SJCRH30 (cell line): Measurements from ENCODE around the gene CALCR. TPM values are rescaled to one million over a fixed set of nuclear protein-coding genes. Genes with fewer than 3 reads are reported as not detected.
"Not testable (repeated sequence)": the region's sequence is repeated elsewhere in the genome, so short reads cannot be mapped to it uniquely, and the experiment has no call there.

Source experiments
- DNase-seq, 2 experiments: peaks; one replicate each; pipeline ENCODE4 v3.0.0-alpha.2; 2015 to 2020
- H3K27ac ChIP-seq: fragments of 250-450 bp; sonication (Bioruptor Pico); 2 replicates; pipeline ENCODE4 v1.5.1; 2020; ENCODE audit warnings: mild to moderate bottlenecking, moderate library complexity
- H3K27me3 ChIP-seq: fragments of 250-450 bp; sonication (Bioruptor Pico); 2 replicates; pipeline ENCODE4 v1.5.1; 2020; ENCODE audit warnings: mild to moderate bottlenecking, moderate library complexity
- H3K36me3 ChIP-seq: fragments of 250-450 bp; sonication (Bioruptor Pico); 2 replicates; pipeline ENCODE4 v1.5.1; 2020; ENCODE audit warnings: mild to moderate bottlenecking, moderate library complexity
- H3K4me1 ChIP-seq: fragments of 250-450 bp; sonication (Bioruptor Pico); 2 replicates; pipeline ENCODE4 v1.5.1; 2020; ENCODE audit warnings: mild to moderate bottlenecking, moderate library complexity
- H3K4me3 ChIP-seq: fragments of 250-450 bp; sonication (Bioruptor Pico); 2 replicates; pipeline ENCODE4 v1.5.1; 2020; ENCODE audit warnings: mild to moderate bottlenecking, moderate library complexity
- H3K9me3 ChIP-seq: fragments of 250-450 bp; sonication (Bioruptor Pico); replicated peaks from 2 replicates; pipeline ENCODE4 v1.5.1; 2020; ENCODE audit warnings: mild to moderate bottlenecking, moderate library complexity
- total RNA-seq: library from RNA; depleted of rRNA; stranded (reverse); fragments of >200 nt; shearing (Covaris generic); gene quantifications from 2 replicates; pipeline ENCODE4 v1.2.3, GENCODE V29; 2014; rRNA removed

The CALCR gene
- 1.3 and 1.9 TPM in 2 replicates for total RNA-seq

DNA sequence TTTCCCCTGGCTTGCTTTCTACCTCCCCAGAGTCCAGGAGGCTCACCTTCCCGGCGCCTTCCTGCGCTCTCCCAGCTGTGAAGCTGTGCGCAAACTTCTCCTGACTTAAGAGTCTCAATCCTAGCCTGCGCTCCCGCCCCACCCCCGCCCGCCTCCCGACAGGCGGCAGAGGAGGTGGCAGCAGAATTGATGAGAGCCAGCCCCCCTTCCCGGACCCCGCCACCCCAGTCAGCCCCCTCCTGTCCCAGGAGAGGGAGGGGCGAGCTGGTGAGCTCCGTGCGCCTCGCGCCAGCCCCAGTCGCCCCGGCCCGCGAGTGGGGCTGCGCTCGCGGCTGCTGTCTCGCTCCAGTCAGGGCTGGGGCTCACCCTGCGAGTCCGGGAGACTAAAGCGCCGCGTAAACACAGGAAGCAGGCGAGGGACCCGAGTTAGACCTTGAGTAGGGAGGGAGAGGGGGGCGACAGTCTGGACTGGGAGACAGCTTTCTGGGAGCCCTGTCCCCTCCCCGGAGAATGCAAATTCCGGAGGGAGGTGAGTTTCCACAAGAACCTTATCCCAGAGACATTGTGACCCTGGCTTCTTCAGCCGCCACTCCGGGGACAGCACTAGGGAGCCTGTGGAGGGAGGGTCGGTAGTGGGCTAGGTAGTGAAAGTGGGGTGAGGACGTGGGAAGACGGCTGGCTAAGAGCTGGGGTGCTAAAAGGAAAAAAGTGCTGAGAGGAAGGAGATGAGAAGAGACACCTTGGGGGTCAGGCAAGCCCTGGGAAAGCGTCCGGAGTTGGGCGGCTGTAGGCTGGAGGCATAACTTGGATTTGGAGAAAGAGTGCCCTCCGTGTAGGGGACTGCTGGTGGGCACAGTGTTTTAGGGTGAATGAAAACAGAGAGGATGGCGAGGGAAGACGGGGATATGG lies at the start of gene CALCR:
CALCR (minus strand) TSS at position 79 of the 909 bp plus-strand sequence. CDS start 87,743 bp downstream, outside the sequence.
- Histone ChIP-seq H3K36me3 (no peaks in the 10 kb centered on the region), H3K27ac (peak within 1 kb of the TSS; percentile 8; the same call in 1 of the 2 replicates), H3K9me3 (no peaks in the 10 kb centered on the region), H3K27me3 (no peaks in the 10 kb centered on the region), H3K4me1 (no peaks in the 10 kb centered on the region), H3K4me3 (peak within 1 kb of the TSS; percentile 69)
- peak; percentile 67 to 69 for DNase-seq

DNA sequence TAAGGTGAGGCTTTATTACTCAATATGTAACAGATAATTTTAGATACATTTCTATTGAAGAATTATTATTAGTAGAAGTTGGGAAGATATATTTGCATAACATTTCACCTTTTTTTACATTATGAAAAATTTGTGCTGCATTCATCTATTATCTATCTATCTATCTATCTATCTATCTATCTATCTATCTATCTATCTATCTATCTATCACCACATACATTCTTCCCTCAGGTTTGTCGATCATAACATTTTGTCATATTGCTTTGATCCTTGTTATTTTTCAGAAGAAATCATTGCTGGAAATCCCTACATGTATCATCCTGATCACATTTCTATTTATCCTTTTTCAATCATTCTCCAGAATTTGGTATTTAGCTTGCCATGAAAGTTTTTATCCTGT lies 49.3 kb upstream of the CALCR start:
- no peak overlapping the region for H3K4me3 ChIP-seq
- H3K27ac ChIP-seq, result no peak overlapping the region
- no peaks in the 10 kb centered on the region for H3K9me3 ChIP-seq
- H3K4me1 ChIP-seq, result no peaks in the 10 kb centered on the region
- H3K27me3 ChIP-seq, result no peaks in the 10 kb centered on the region
- no peak for DNase-seq
- peaks cover 3% of the 10 kb centered on the region; the same call in 1 of the 2 replicates for H3K36me3 ChIP-seq

DNA sequence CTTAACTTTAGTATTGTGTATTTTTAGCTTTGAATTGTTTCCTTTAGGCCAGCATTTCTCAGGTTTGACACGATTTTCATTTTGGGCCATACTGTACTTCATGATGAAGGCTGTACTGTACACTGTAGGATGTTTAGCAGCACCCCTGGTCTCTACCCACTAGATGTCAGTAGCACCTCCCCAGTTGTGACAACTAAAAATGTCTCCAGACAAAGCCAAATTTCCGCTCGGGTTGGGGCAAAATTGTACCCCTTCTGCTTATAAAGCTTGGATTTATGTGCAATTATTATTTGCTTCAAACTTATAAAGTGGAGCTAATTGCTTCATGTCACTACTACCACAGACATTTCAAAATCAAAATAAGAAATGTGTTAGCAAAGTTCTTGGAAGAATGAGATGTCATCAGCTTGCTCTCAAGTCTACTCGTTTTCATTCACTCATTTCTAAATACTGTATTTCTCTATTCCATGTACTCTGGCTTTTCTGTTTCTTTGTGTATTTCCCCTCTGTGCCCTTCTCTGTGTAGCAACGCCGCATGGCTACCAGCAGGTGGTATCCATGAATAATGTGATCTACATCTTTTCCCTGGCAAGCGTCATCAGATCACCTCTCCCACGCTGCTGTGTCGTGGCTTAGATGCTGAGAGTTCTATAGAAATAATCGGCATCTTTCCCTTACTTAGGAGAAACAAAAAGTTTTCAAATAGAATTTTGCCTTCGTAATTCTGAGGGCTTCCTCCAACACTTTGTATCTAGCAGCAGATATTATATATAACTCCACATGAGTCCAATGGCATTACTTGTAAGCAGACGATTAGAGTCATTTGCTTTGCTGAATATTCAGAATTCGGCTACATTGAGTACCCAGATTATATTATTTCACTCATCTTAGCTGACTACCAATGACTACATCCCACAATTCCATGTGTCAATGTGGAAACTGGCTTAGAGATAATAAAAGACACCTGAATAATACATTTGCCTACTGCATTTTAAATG lies 47.8 kb upstream of the CALCR start:
- Histone ChIP-seq H3K9me3 (no peaks in the 10 kb centered on the region), H3K4me1 (no peaks in the 10 kb centered on the region), H3K27ac (no peak overlapping the region), H3K36me3 (no peaks in the 10 kb centered on the region), H3K4me3 (no peak overlapping the region), H3K27me3 (no peaks in the 10 kb centered on the region)
- peak; percentile 44 to 65 for DNase-seq

DNA sequence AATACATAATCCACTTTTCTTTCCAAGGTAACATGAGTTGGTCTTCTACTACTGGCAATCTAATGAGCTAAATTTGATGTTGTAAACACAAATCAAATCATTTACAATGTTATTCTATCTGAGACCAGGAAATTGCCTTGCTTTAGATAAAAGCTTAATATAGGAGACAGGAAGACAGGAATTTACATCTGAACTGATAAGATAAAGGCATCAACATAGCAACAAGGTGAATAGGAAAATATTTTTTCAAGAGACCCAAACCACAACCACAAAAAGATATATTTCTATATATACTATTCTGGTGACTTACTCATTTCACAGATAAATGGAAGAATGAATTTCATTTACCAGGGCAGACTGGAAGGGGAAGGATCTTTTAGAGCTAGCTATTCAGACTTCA lies 46.3 kb upstream of the CALCR start:
- H3K4me1 ChIP-seq, result no peaks in the 10 kb centered on the region
- H3K4me3 ChIP-seq, result no peak overlapping the region
- H3K27me3 ChIP-seq, result no peaks in the 10 kb centered on the region
- no peak overlapping the region for H3K27ac ChIP-seq
- no peak for DNase-seq
- no peaks in the 10 kb centered on the region for H3K9me3 ChIP-seq
- no peaks in the 10 kb centered on the region; the same call in 1 of the 2 replicates for H3K36me3 ChIP-seq

DNA sequence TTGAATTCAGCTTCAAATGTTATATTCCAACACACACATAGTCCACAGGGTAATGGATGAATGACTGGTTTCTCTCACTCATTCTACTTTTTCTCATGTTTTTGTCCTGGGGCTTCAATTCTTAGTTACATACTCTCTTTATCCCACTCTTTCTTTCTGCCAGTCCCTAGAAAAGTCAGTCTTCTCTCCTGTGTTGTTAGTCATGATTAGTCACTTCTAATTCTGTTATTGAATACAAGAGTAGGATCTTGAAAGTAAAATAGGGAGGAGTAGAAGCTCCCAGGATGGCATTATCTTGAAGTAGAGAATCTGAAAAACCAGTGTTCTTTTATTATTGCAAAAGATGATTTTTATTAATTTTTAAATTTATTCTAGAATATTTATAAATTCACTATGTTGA lies 45.5 kb upstream of the CALCR start:
- H3K27ac ChIP-seq, result no peak overlapping the region
- H3K27me3 ChIP-seq, result no peaks in the 10 kb centered on the region
- H3K4me3 ChIP-seq, result no peak overlapping the region

DNA sequence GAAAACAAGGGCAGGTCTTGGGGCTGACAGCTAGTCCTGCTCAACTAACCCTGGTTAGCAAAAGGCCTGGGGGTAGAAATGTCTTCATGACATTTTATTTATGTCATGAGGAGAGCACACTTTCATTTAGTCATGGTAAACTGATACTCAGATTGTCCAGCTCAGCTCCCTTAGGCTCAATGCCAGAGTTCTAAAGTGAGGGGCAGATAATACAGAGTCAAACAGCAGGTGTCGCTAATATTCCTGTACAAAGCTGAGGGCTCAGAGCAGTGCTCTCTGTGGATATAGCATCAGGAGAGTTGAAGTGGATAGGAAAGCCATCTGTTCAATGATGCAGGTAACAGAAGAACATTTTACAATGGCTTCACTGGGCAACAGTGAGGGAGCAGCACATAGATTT lies 26.8 kb upstream of the CALCR start:
- H3K4me3 ChIP-seq, result no peak overlapping the region
- no peaks in the 10 kb centered on the region for H3K9me3 ChIP-seq
- H3K27ac ChIP-seq, result no peak overlapping the region
- peak; percentile 47 to 77 for DNase-seq
- H3K36me3 ChIP-seq, result peaks cover 36% of the 10 kb centered on the region
- no peaks in the 10 kb centered on the region for H3K4me1 ChIP-seq
- H3K27me3 ChIP-seq, result no peaks in the 10 kb centered on the region

More for the DNA sequence above, 45.5 kb upstream of the CALCR start:
- DNase-seq, result no peak
- H3K36me3 ChIP-seq, result peaks cover under 1% of the 10 kb centered on the region; the same call in 1 of the 2 replicates
- no peaks in the 10 kb centered on the region for H3K9me3 ChIP-seq
- H3K4me1 ChIP-seq, result no peaks in the 10 kb centered on the region

DNA sequence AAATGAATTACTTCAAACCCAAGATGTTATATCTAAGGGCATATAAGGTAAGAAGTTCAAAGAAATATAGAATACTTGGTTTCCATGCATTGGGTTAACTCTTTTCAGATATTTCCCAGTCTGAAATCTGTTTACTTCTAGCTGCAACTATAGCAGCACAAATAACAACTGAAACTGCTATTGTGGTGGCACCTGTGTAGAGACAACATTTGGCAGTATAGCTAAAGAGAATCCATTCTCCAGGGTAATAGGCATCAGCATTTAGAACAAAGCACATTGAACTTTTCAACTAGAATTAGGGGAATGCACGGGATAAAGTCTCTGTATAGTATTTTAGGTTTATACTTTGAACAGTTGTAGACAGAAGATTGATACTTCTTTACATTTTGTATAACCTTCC lies 19.7 kb upstream of the CALCR start:
- Histone ChIP-seq H3K27ac (no peak overlapping the region), H3K4me1 (0 out of 2 replicates have a peak, but pooled peaks cover 2% of the 10 kb centered on the region), H3K4me3 (no peak overlapping the region), H3K9me3 (no peaks in the 10 kb centered on the region; the same call in 1 of the 2 replicates), H3K36me3 (peaks cover 8% of the 10 kb centered on the region; the same call in 1 of the 2 replicates), H3K27me3 (no peaks in the 10 kb centered on the region)
- no peak for DNase-seq

DNA sequence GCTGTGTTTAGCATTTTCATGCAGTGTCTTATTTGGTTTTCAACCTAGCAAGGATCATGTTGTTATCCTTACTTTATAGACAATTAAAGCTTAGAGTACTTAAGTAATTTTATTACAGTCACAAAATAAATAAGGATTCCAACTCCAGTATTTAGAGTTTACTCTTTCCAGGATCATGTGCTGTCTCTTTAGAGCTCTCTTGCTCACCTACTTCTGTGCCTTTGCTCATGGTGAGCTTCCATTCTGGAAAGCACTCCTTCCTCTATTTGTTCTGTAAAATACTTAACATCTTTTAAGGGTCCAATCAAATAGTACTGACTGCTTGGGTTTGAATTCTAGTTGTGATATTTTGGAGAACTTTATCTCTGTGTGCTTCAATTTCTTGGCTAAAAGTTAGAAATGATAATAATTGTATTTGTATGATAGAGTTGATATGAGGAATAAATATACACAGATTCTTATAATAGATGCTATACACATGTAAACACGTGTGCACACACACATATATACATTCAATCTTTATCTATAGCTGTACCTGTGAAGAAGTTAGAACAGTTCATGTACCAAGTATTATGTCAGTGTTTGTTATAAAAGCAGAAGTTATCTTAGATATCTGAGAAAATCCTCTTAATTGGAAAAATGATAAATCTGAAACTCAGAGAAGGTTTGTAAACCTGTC lies 18.2 kb upstream of the CALCR start:
- peak overlapping the region; percentile 93 for H3K27ac ChIP-seq
- H3K36me3 ChIP-seq, result peaks cover 8% of the 10 kb centered on the region; the same call in 1 of the 2 replicates

DNA sequence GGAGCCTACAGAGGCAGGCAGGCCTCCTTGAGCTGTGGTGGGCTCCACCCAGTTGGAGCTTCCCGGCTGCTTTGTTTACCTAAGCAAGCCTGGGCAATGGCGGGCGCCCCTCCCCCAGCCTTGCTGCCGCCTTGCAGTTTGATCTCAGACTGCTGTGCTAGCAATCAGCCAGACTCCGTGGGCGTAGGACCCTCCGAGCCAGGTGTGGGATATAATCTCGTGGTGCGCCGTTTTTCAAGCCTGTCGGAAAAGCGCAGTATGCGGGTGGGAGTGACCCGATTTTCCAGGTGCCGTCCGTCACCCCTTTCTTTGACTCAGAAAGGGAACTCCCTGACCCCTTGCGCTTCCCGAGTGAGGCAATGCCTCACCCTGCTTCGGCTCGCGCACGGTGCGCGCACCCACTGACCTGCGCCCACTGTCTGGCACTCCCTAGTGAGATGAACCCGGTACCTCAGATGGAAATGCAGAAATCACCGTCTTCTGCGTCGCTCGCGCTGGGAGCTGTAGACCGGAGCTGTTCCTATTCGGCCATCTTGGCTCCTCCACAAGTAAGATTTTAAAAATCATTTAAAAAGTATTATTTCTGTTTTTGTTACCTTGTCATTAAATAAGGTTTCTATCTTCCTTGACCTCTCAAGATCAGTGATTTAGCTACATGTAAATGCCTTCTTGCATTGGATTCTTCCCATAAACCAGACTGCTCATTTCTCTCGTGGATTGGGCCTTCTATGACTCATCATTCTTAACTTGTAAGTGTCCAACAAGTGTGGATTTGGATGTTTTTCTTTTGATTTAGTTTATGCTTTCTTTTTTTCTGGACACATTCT lies 16.9 kb upstream of the CALCR start:
- H3K27ac ChIP-seq, result peak overlapping the region; percentile 93
- H3K9me3 ChIP-seq, H3K4me1 ChIP-seq, H3K36me3 ChIP-seq, H3K27me3 ChIP-seq: not testable (repeated sequence)
- H3K4me3 ChIP-seq, result peak overlapping the region; percentile 87
- DNase-seq, result peak; percentile 30 to 36

More for the DNA sequence above, 18.2 kb upstream of the CALCR start:
- Histone ChIP-seq H3K9me3 (peaks cover 6% of the 10 kb centered on the region), H3K27me3 (no peaks in the 10 kb centered on the region), H3K4me1 (0 out of 2 replicates have a peak, but pooled peaks cover 2% of the 10 kb centered on the region), H3K4me3 (peak overlapping the region; percentile 87)
- DNase-seq, result peak in 1 of 2 experiments; percentile 24

DNA sequence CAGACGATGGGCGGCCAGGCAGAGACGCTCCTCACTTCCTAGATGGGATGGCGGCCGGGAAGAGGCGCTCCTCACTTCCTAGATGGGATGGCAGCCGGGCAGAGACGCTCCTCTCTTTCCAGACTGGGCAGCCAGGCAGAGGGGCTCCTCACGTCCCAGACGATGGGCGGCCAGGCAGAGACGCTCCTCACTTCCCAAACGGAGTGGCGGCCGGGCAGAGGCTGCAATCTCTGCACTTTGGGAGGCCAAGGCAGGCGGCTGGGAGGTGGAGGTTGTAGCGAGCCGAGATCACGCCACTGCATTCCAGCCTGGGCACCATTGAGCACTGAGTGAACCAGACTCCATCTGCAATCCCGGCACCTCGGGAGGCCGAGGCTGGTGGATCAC lies 11.9 kb upstream of the CALCR start:
- H3K36me3 ChIP-seq, H3K4me3 ChIP-seq, H3K9me3 ChIP-seq, DNase-seq, H3K4me1 ChIP-seq, H3K27ac ChIP-seq, H3K27me3 ChIP-seq: not testable (repeated sequence)

DNA sequence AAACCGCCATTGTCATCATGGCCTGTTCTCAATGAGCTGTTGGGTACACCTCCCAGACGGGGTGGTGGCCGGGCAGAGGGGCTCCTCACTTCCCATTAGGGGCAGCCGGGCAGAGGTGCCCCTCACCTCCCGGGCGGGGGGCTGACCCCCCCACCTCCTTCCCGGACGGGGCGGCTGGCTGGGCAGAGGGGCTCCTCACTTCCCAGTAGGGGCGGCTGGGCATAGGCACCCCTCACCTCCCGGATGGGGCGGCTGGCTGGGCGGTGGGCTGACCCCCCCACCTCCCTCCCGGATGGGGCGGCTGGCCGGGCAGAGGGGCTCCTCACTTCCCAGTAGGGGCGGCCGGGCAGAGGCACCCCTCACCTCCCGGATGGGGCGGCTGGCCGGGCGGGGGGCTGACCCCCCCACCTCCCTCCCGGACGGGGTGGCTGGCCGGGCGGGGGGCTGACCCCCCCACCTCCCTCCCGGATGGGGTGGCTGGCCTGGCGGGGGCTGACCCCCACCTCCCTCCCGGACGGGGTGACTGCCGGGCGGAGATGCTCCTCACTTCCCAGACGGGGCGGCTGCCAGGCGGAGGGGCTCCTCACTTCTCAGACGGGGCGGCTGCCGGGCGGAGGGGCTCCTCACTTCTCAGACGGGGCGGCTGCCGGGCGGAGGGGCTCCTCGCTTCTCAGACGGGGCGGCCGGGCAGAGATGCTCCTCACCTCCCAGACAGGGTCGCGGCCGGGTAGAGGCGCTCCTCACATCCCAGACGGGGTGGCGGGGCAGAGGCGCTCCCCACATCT lies 11.4 kb upstream of the CALCR start:
- H3K36me3 ChIP-seq, DNase-seq, H3K27ac ChIP-seq, H3K9me3 ChIP-seq, H3K27me3 ChIP-seq, H3K4me1 ChIP-seq, H3K4me3 ChIP-seq: not testable (repeated sequence)

DNA sequence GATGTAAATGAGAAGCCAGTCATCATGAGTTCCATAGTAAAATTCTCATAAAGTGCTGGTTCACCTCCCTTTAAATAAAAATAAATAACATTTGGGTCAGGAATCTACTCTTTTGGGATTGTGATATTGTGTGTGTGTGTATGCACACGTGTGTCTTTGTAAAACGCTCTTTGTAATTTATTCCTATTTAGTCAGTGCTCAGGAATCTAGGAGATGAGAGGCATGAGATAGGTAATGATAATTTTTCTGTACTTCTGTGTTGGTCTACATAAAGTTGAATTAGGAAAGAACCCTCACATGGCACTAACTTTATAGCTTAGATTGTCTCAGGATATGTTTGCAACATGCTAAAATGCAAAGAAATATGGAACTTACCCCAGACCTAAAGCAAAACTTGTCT lies 4.9 kb upstream of the CALCR start:
- H3K27me3 ChIP-seq, result no peaks in the 10 kb centered on the region
- no peaks in the 10 kb centered on the region for H3K9me3 ChIP-seq
- no peak for DNase-seq

DNA sequence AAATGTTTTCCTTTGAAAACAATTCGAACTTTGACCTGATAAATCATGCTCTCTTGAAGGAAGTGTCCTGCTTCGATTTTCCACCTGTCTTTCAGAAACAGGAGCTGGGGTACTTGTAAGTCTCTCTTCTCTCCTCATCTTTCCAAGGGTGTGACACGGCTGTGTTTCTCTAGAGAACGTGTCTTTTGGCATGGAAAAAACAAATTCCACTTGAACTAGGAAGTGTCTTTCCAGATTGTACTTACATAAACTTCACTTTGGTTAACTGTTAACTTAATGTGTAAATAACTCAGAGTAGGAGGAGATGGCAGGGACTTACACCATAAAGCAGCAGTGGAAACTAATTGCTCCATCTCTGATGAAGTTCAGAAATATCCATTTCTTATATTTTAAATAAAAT lies 4.2 kb upstream of the CALCR start:
- Histone ChIP-seq H3K4me1 (no peaks in the 10 kb centered on the region), H3K27me3 (no peaks in the 10 kb centered on the region), H3K4me3 (no peak overlapping the region), H3K9me3 (no peaks in the 10 kb centered on the region), H3K36me3 (no peaks in the 10 kb centered on the region), H3K27ac (no peak overlapping the region)
- DNase-seq, result no peak

More for the DNA sequence above, 4.9 kb upstream of the CALCR start:
- Histone ChIP-seq H3K36me3 (no peaks in the 10 kb centered on the region), H3K4me3 (no peak overlapping the region), H3K27ac (no peak overlapping the region), H3K4me1 (no peaks in the 10 kb centered on the region)
